ENCODE data around the gene NELFA. TPM values are rescaled to one million over a fixed set of nuclear protein-coding genes. Genes with fewer than 3 reads are reported as not detected.

NELFA gene
- total RNA-seq, 4 donors from 2014 or later = 22.0 to 80.4 (median 31.8) TPM

GRCh38 chr4:1961038-1961437, 47.7 kb downstream of the NELFA start:
- Histone ChIP-seq H3K4me1 (no peaks in the 10 kb centered on the region), H3K9me3 (no peaks in the 10 kb centered on the region), H3K4me3 (no peak overlapping the region), H3K27me3 (no peaks in the 10 kb centered on the region), H3K27ac (no peak overlapping the region), H3K36me3 (peaks cover 0 to 32% (median 5%) of the 10 kb centered on the region in 4 donors)
- in situ Hi-C loops (cut with MboI; ENCODE audit: low pct_ligation_motif_present in 1 of 4, low pct_unique_long_range_greater_than_20kb in 1 of 4, low sequenced_read_pairs in 3 of 4) = loop anchor here in 1 of 4 donors (25.0 kb wide), 1 partner anchor 226 kb away; no protein-coding TSS in a partner anchor
- TF ChIP-seq POLR2A (IDR thresholded peaks at IDR 0.05) = no peak
- TF ChIP-seq POLR2AphosphoS5 (IDR thresholded peaks at IDR 0.05) = no peak
- TF ChIP-seq EP300 (IDR thresholded peaks at IDR 0.05; ENCODE audit: low read depth) = no peak
- TF ChIP-seq CTCF (IDR thresholded peaks at IDR 0.05) = no peak
- intact Hi-C loops (cut with DNase I; ENCODE audit: low total_unique reads) = no loop called here
- no peak for DNase-seq
- 90 to 92% methylated on average over 2 to 15 of the region's 15 CpGs for WGBS, 2 donors (ENCODE audit: low coverage in 1 of 2)

- Histone ChIP-seq H3K36me3 (peaks cover 0 to 31% (median 3%) of the 10 kb centered on the region in 4 donors), H3K9me3 (no peaks in the 10 kb centered on the region), H3K27me3 (no peaks in the 10 kb centered on the region), H3K4me1 (no peaks in the 10 kb centered on the region), H3K4me3 (no peak overlapping the region), H3K27ac (no peak overlapping the region)
- 82 to 89% methylated on average over 5 to 7 of the region's 7 CpGs for WGBS, 2 donors (ENCODE audit: low coverage in 1 of 2)
- intact Hi-C loops (cut with DNase I; ENCODE audit: low total_unique reads) = no loop called here
- in situ Hi-C loops (cut with MboI; ENCODE audit: low pct_ligation_motif_present in 1 of 4, low pct_unique_long_range_greater_than_20kb in 1 of 4, low sequenced_read_pairs in 3 of 4) = loop anchor here in 1 of 4 donors (25.0 kb wide), 1 partner anchor 227 kb away; no protein-coding TSS in a partner anchor
- TF ChIP-seq CTCF (IDR thresholded peaks at IDR 0.05) (no peak), POLR2A (IDR thresholded peaks at IDR 0.05) (no peak), EP300 (IDR thresholded peaks at IDR 0.05; ENCODE audit: low read depth) (no peak), POLR2AphosphoS5 (IDR thresholded peaks at IDR 0.05) (no peak)
- DNase-seq = no peak
These were observed 48.5 kb downstream of the NELFA start for GRCh38 chr4:1960170-1960825.

GRCh38 chr4:1959104-1959384, 49.7 kb downstream of the NELFA start:
- intact Hi-C loops (cut with DNase I; ENCODE audit: low total_unique reads) = no loop called here
- no peaks in the 10 kb centered on the region for H3K9me3 ChIP-seq
- no peak overlapping the region for H3K4me3 ChIP-seq
- H3K27me3 ChIP-seq = no peaks in the 10 kb centered on the region
- WGBS, 2 donors (ENCODE audit: low coverage in 1 of 2) = 86 to 96% methylated on average over 4 to 5 of the region's 5 CpGs
- no peak for DNase-seq
- peaks cover 0 to 27% (median 3%) of the 10 kb centered on the region in 4 donors for H3K36me3 ChIP-seq
- in situ Hi-C loops (cut with MboI; ENCODE audit: low pct_ligation_motif_present in 1 of 4, low pct_unique_long_range_greater_than_20kb in 1 of 4, low sequenced_read_pairs in 3 of 4) = loop anchor here in 1 of 4 donors (25.0 kb wide), 1 partner anchor 228 kb away; no protein-coding TSS in a partner anchor
- no peak for TF ChIP-seq POLR2A (IDR thresholded peaks at IDR 0.05)
- no peak for TF ChIP-seq POLR2AphosphoS5 (IDR thresholded peaks at IDR 0.05)
- no peak for TF ChIP-seq CTCF (IDR thresholded peaks at IDR 0.05)
- TF ChIP-seq EP300 (IDR thresholded peaks at IDR 0.05; ENCODE audit: low read depth) = no peak
- no peaks in the 10 kb centered on the region for H3K4me1 ChIP-seq
- H3K27ac ChIP-seq = no peak overlapping the region

GRCh38 chr4:1958276-1959103, 50.3 kb downstream of the NELFA start:
- H3K27ac ChIP-seq = no peak overlapping the region
- WGBS, 2 donors (ENCODE audit: low coverage in 1 of 2) = 86 to 95% methylated on average over 1 to 15 of the region's 15 CpGs

More at GRCh38 chr4:1958276-1959103, 50.3 kb downstream of the NELFA start:
- intact Hi-C loops (cut with DNase I; ENCODE audit: low total_unique reads) = no loop called here
- DNase-seq = no peak
- Histone ChIP-seq H3K4me1 (no peaks in the 10 kb centered on the region), H3K4me3 (no peak overlapping the region), H3K9me3 (no peaks in the 10 kb centered on the region), H3K27me3 (no peaks in the 10 kb centered on the region), H3K36me3 (peaks cover 0 to 27% (median 3%) of the 10 kb centered on the region in 4 donors)
- in situ Hi-C loops (cut with MboI; ENCODE audit: low pct_ligation_motif_present in 1 of 4, low pct_unique_long_range_greater_than_20kb in 1 of 4, low sequenced_read_pairs in 3 of 4) = loop anchor here in 1 of 4 donors (25.0 kb wide), 1 partner anchor 229 kb away; no protein-coding TSS in a partner anchor
- TF ChIP-seq POLR2AphosphoS5 (IDR thresholded peaks at IDR 0.05) (no peak), CTCF (IDR thresholded peaks at IDR 0.05) (no peak)

Data from transverse colon (tissue), 4 donors.